HG02642 (cell line): ENCODE results near the gene TMEM213.
"Not testable (repeated sequence)": the region's sequence is repeated elsewhere in the genome, so short reads cannot be mapped to it uniquely, and the experiment has no call there.

ENCODE experiments used
- ATAC-seq: cut with Tn5 transposase; IDR thresholded peaks from one replicate; pipeline ENCODE4 v1.9.1; 2021; ENCODE audit warnings: mild to moderate bottlenecking; ENCODE audit not compliant: unreplicated experiment, poor library complexity

TMEM213 gene

GRCh38 chr7:138796038-138796615 is 1.7 kb upstream of the TMEM213 start:
- no peak for ATAC-seq

- not testable (repeated sequence) for ATAC-seq
Observed at GRCh38 chr7:138797046-138797445, 748 bp upstream of the TMEM213 start.

- ATAC-seq: no peak
Observed at GRCh38 chr7:138798836-138799235, 1.0 kb downstream of the TMEM213 start.

- ATAC-seq: no peak
Observed at GRCh38 chr7:138799336-138800000, 1.7 kb downstream of the TMEM213 start.

- ATAC-seq: no peak
Observed at GRCh38 chr7:138801256-138801655, 3.5 kb downstream of the TMEM213 start.

- no peak for ATAC-seq
Observed at GRCh38 chr7:138802706-138803105, 4.9 kb downstream of the TMEM213 start.

GRCh38 chr7:138804618-138805017 is 6.8 kb downstream of the TMEM213 start:
- no peak for ATAC-seq

GRCh38 chr7:138809346-138809745 is 11.6 kb downstream of the TMEM213 start:
- ATAC-seq: no peak

GRCh38 chr7:138811327-138811726 is 13.5 kb downstream of the TMEM213 start:
- not testable (repeated sequence) for ATAC-seq

- no peak for ATAC-seq
Observed at GRCh38 chr7:138813945-138814344, 16.2 kb downstream of the TMEM213 start.

- ATAC-seq: no peak
Observed at GRCh38 chr7:138814816-138815332, 17.1 kb downstream of the TMEM213 start.

- ATAC-seq: no peak
Observed at GRCh38 chr7:138816650-138817049, 18.9 kb downstream of the TMEM213 start.

- no peak for ATAC-seq
Observed at GRCh38 chr7:138819625-138820024, 21.8 kb downstream of the TMEM213 start.

- no peak for ATAC-seq
Observed at GRCh38 chr7:138821912-138822311, 24.1 kb downstream of the TMEM213 start.

GRCh38 chr7:138822867-138823535 is 25.2 kb downstream of the TMEM213 start:
- ATAC-seq: no peak

GRCh38 chr7:138825049-138825721 is 27.4 kb downstream of the TMEM213 start:
- no peak for ATAC-seq

- ATAC-seq: no peak
Observed at GRCh38 chr7:138828302-138828701, 30.5 kb downstream of the TMEM213 start.

- ATAC-seq: no peak
Observed at GRCh38 chr7:138829335-138829734, 31.5 kb downstream of the TMEM213 start.

GRCh38 chr7:138832966-138833365 is 35.2 kb downstream of the TMEM213 start:
- no peak for ATAC-seq

GRCh38 chr7:138833596-138833995 is 35.8 kb downstream of the TMEM213 start:
- ATAC-seq: no peak

GRCh38 chr7:138834583-138834982 is 36.8 kb downstream of the TMEM213 start:
- no peak for ATAC-seq
